SK-N-SH (cell line): ENCODE data around the gene STON2.

Experiments used
- ELF1 ChIP-seq: IDR thresholded peaks from 2 replicates; pipeline ENCODE4 v1.4.0; 2012
- EZH2phosphoT487 ChIP-seq: fragments of 200-600 bp; sonication (generic); IDR thresholded peaks from 2 replicates; pipeline ENCODE4 v1.6.1; 2017; ENCODE audit warnings: low read depth, mixed run types, mild to moderate bottlenecking, antibody characterized with exemption, moderate library complexity, borderline replicate concordance
- FOXM1 ChIP-seq: IDR thresholded peaks from 2 replicates; pipeline ENCODE4 v1.4.0; 2012; ENCODE audit warnings: low read depth, mild to moderate bottlenecking
- JUND ChIP-seq: IDR thresholded peaks from 2 replicates; pipeline ENCODE4 v1.4.0; 2012
- POLR2AphosphoS5 ChIP-seq: IDR thresholded peaks from 2 replicates; pipeline ENCODE4 v1.6.1; 2012; ENCODE audit warnings: low read depth, low read length
- SIN3A ChIP-seq: IDR thresholded peaks from 2 replicates; pipeline ENCODE4 v1.6.1; 2012; ENCODE audit warnings: low read depth, mild to moderate bottlenecking, low read length, moderate library complexity, borderline replicate concordance
- SMC3 ChIP-seq: IDR thresholded peaks from 2 replicates; pipeline ENCODE4 v1.6.1; 2012; ENCODE audit warnings: low read depth, low read length, improper control_type of control experiment
- TF ChIP-seq, protein P1 (sequence below): fragments of 200-600 bp; sonication (generic); IDR thresholded peaks from 2 replicates; pipeline ENCODE4 v1.6.1; 2017; ENCODE audit warnings: antibody characterized with exemption, mild to moderate bottlenecking, moderate library complexity
- TF ChIP-seq, protein P2 (sequence below): fragments of 150-350 bp; IDR thresholded peaks from 2 replicates; pipeline ENCODE4 v1.6.1; 2017; ENCODE audit warnings: antibody characterized with exemption, low read length, low read depth, borderline replicate concordance

DNA sequence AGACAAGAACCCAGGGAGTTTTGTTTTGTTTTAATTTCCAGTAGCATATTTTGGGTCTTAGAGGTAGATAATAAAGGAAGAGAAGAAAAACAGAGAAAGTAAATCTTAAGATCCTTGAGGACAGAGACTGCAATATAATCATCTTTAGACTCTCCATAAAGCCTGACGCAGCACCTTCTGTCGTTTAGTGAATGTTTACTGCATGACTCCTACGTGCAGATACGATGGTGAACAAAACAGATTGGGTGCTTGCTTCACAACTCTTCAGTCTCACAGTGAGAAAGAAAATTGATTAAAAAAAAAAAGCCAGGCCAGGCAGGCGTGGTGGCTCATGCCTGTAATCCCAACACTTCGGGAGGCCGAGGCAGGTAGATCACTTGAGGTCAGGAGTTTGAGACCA, 86.9 kb downstream of the STON2 start:
- TF ChIP-seq ELF1 (no peak), EZH2phosphoT487 (no peak), POLR2AphosphoS5 (no peak), SIN3A (no peak), SMC3 (no peak), JUND (no peak), FOXM1 (no peak)
- TF ChIP-seq, protein P1, sequence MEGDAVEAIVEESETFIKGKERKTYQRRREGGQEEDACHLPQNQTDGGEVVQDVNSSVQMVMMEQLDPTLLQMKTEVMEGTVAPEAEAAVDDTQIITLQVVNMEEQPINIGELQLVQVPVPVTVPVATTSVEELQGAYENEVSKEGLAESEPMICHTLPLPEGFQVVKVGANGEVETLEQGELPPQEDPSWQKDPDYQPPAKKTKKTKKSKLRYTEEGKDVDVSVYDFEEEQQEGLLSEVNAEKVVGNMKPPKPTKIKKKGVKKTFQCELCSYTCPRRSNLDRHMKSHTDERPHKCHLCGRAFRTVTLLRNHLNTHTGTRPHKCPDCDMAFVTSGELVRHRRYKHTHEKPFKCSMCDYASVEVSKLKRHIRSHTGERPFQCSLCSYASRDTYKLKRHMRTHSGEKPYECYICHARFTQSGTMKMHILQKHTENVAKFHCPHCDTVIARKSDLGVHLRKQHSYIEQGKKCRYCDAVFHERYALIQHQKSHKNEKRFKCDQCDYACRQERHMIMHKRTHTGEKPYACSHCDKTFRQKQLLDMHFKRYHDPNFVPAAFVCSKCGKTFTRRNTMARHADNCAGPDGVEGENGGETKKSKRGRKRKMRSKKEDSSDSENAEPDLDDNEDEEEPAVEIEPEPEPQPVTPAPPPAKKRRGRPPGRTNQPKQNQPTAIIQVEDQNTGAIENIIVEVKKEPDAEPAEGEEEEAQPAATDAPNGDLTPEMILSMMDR, result no peak
- TF ChIP-seq, protein P2, sequence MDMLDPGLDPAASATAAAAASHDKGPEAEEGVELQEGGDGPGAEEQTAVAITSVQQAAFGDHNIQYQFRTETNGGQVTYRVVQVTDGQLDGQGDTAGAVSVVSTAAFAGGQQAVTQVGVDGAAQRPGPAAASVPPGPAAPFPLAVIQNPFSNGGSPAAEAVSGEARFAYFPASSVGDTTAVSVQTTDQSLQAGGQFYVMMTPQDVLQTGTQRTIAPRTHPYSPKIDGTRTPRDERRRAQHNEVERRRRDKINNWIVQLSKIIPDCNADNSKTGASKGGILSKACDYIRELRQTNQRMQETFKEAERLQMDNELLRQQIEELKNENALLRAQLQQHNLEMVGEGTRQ, result no peak
